ENCODE measurements around the gene C9orf72.

GRCh38 chr9:27519466-27520465 is 53.5 kb downstream of the C9orf72 start:
- no peak for TF ChIP-seq EZH2 (IDR thresholded peaks at IDR 0.05; ENCODE audit: borderline replicate concordance)
- TF ChIP-seq, protein P1, sequence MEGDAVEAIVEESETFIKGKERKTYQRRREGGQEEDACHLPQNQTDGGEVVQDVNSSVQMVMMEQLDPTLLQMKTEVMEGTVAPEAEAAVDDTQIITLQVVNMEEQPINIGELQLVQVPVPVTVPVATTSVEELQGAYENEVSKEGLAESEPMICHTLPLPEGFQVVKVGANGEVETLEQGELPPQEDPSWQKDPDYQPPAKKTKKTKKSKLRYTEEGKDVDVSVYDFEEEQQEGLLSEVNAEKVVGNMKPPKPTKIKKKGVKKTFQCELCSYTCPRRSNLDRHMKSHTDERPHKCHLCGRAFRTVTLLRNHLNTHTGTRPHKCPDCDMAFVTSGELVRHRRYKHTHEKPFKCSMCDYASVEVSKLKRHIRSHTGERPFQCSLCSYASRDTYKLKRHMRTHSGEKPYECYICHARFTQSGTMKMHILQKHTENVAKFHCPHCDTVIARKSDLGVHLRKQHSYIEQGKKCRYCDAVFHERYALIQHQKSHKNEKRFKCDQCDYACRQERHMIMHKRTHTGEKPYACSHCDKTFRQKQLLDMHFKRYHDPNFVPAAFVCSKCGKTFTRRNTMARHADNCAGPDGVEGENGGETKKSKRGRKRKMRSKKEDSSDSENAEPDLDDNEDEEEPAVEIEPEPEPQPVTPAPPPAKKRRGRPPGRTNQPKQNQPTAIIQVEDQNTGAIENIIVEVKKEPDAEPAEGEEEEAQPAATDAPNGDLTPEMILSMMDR (IDR thresholded peaks at IDR 0.05; ENCODE audit: poor library complexity) = no peak
